ENCODE data around the gene TMA7.

TMA7 gene

GRCh38 chr3:48433472-48434118 is 6.5 kb upstream of the TMA7 start:
- TF ChIP-seq ZNF366 (tag by site-specific recombination; conservative IDR thresholded peaks at IDR 0.05), result no peak
- TF ChIP-seq ZNF426 (tag by site-specific recombination; IDR thresholded peaks at IDR 0.05), result no peak
- TF ChIP-seq KLF1 (tag by site-specific recombination; IDR thresholded peaks at IDR 0.05), result peak; percentile 25; the same call in 1 of the 2 replicates
- no peak for TF ChIP-seq ZNF404 (tag by site-specific recombination; IDR thresholded peaks at IDR 0.05)
- Histone ChIP-seq H3K27ac (ENCODE audit: extremely low read depth, low read depth, low read length) (no peak overlapping the region), H3K4me3 (ENCODE audit: low read depth, low read length) (no peak overlapping the region), H3K4me1 (ENCODE audit: control insufficient read depth, insufficient read depth, low read length) (peaks cover 3% of the 10 kb centered on the region; the same call in 1 of the 2 replicates), H3K36me3 (ENCODE audit: control insufficient read depth in 2 of 2, insufficient read depth in 1 of 2, low read length in 2 of 2) (peaks cover 0 to 38% of the 10 kb centered on the region in 2 experiments; a peak in 1 of 3 replicates), H3K9me3 (ENCODE audit: control insufficient read depth, insufficient read depth, low read depth, low read length) (no peaks in the 10 kb centered on the region)
- CTCF ChIA-PET, result interaction anchor here (0.6 to 5.9 kb wide), 6 partner anchors 32 to 1274 kb away, joined by 3 to 238 read pairs (median 4); no protein-coding TSS in a partner anchor
- POLR2A ChIA-PET, result interaction anchor here (0.9 to 1.9 kb wide), 2 partner anchors 13 to 33 kb away, joined by 4 to 10 read pairs; partner anchors contain the start of gene ATRIP

- Histone ChIP-seq H3K4me3 (ENCODE audit: low read depth, low read length) (no peak overlapping the region), H3K9me3 (ENCODE audit: control insufficient read depth, insufficient read depth, low read depth, low read length) (no peaks in the 10 kb centered on the region), H3K4me1 (ENCODE audit: control insufficient read depth, insufficient read depth, low read length) (peaks cover 3% of the 10 kb centered on the region; the same call in 1 of the 2 replicates), H3K27ac (ENCODE audit: extremely low read depth, low read depth, low read length) (no peak overlapping the region), H3K36me3 (ENCODE audit: control insufficient read depth in 2 of 2, insufficient read depth in 1 of 2, low read length in 2 of 2) (peaks cover 0 to 38% of the 10 kb centered on the region in 2 experiments; a peak in 1 of 3 replicates)
- CTCF ChIA-PET, result interaction anchor here (0.7 to 5.9 kb wide), 6 partner anchors 33 to 244 kb away, joined by 3 to 238 read pairs (median 3); no protein-coding TSS in a partner anchor
- POLR2A ChIA-PET, result interaction anchor here (0.9 kb wide), 1 partner anchor 11 kb away, joined by 4 read pairs; the partner anchor contains the start of gene ATRIP
- TF ChIP-seq ZNF600 (tag by site-specific recombination; IDR thresholded peaks at IDR 0.05), result no peak
- TF ChIP-seq ZNF16 (tag by site-specific recombination; IDR thresholded peaks at IDR 0.05; ENCODE audit: low read depth), result no peak
- no peak for TF ChIP-seq ZBTB7A (tag by site-specific recombination; IDR thresholded peaks at IDR 0.05; ENCODE audit: low read depth)
- no peak for TF ChIP-seq ZNF148 (tag by site-specific recombination; IDR thresholded peaks at IDR 0.05; ENCODE audit: borderline replicate concordance)
- no peak for TF ChIP-seq ZBTB48 (tag by site-specific recombination; IDR thresholded peaks at IDR 0.05)
- TF ChIP-seq SALL2 (tag by site-specific recombination; IDR thresholded peaks at IDR 0.05; ENCODE audit: borderline replicate concordance), result no peak
- TF ChIP-seq ZNF133 (tag by site-specific recombination; IDR thresholded peaks at IDR 0.05), result no peak
- no peak for TF ChIP-seq ZBTB1 (tag by site-specific recombination; IDR thresholded peaks at IDR 0.05)
- TF ChIP-seq MZF1 (tag by site-specific recombination; IDR thresholded peaks at IDR 0.05; ENCODE audit: borderline replicate concordance), result no peak
- no peak for TF ChIP-seq SP2 (tag by site-specific recombination; IDR thresholded peaks at IDR 0.05)
- TF ChIP-seq ZNF138 (tag by site-specific recombination; IDR thresholded peaks at IDR 0.05; ENCODE audit: borderline replicate concordance), result no peak
- TF ChIP-seq ZNF521 (tag by site-specific recombination; IDR thresholded peaks at IDR 0.05), result no peak
- TF ChIP-seq ZNF302 (tag by site-specific recombination; IDR thresholded peaks at IDR 0.05; ENCODE audit: low read depth), result no peak
- TF ChIP-seq ZNF146 (tag by site-specific recombination; IDR thresholded peaks at IDR 0.05), result no peak
- no peak for TF ChIP-seq ZNF292 (tag by site-specific recombination; IDR thresholded peaks at IDR 0.05; ENCODE audit: borderline replicate concordance, low read depth)
Measured at GRCh38 chr3:48434591-48435222, 5.3 kb upstream of the TMA7 start.
